HL-60 (cell line): Measurements from ENCODE around the gene HAPLN2.

Experiments used
- DNase-seq, 2 experiments: peaks; one replicate each; pipeline ENCODE4 v3.0.0-alpha.2; 2010 to 2020; ENCODE audit warnings: low read depth in 1 of 2, low spot score in 1 of 2
- H3K27ac ChIP-seq: fragments of 250-450 bp; sonication (Bioruptor Pico); replicated peaks from 2 replicates; pipeline ENCODE4 v1.5.1; 2020; ENCODE audit warnings: mild to moderate bottlenecking, moderate library complexity
- H3K27me3 ChIP-seq: fragments of 250-450 bp; sonication (Bioruptor Pico); 2 replicates; pipeline ENCODE4 v1.5.1; 2021; ENCODE audit warnings: mild to moderate bottlenecking, moderate library complexity; ENCODE audit not compliant: insufficient read depth, poor library complexity, severe bottlenecking
- H3K4me3 ChIP-seq: replicated peaks from 2 replicates; pipeline ENCODE4 v1.5.1; 2011; ENCODE audit warnings: mild to moderate bottlenecking, control low read depth, low read length; ENCODE audit not compliant: insufficient read depth
- CTCF ChIP-seq: IDR thresholded peaks from one replicate; pipeline ENCODE4 v1.5.1; 2011; ENCODE audit warnings: low read length, control low read depth, inconsistent platforms; ENCODE audit not compliant: insufficient read depth
- GABPA ChIP-seq: IDR thresholded peaks from 2 replicates; pipeline ENCODE4 v1.6.1; 2012; ENCODE audit warnings: low read depth
- POLR2AphosphoS5 ChIP-seq: IDR thresholded peaks from 2 replicates; pipeline ENCODE4 v1.6.1; 2012; ENCODE audit warnings: low read depth
- REST ChIP-seq: IDR thresholded peaks from 2 replicates; pipeline ENCODE4 v1.6.1; 2012; ENCODE audit warnings: low read depth; ENCODE audit not compliant: insufficient replicate concordance
- SPI1 ChIP-seq: IDR thresholded peaks from 2 replicates; pipeline ENCODE4 v1.6.1; 2012; ENCODE audit warnings: low read depth, mild to moderate bottlenecking, borderline replicate concordance

The HAPLN2 gene

DNA sequence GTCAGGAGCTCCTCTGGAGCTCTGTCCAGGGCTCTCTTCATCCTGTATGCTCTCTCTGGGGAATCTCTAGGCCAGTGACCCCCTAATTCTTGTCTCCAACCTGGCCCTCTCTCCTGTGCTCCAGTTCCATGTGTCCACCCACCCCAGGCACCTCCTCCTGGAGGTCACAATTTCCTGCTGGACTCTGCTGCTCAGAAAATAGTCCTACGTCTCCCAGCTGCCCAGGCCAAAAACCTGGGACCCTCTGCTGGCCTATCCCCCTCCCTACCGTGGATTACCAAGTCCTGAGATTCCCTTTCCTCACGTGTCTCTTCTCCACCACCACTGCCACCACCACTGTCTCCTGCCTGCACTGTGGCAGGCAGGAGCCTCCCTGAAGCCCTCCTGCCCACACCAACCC, 46.3 kb downstream of the HAPLN2 start:
- TF ChIP-seq REST (no peak), GABPA (no peak), SPI1 (no peak)
- H3K27ac ChIP-seq = no peak overlapping the region
- DNase-seq = no peak
- no peak overlapping the region for H3K4me3 ChIP-seq
- H3K27me3 ChIP-seq = peaks cover 8% of the 10 kb centered on the region

GRCh38 chr1:156666862-156667609, 47.8 kb downstream of the HAPLN2 start:
- TF ChIP-seq SPI1 = no peak
- no peak for TF ChIP-seq REST
- TF ChIP-seq POLR2AphosphoS5 = no peak
- TF ChIP-seq GABPA = no peak
- no peak for TF ChIP-seq CTCF
- no peak overlapping the region for H3K4me3 ChIP-seq
- no peak overlapping the region for H3K27ac ChIP-seq
- DNase-seq = no peak
- H3K27me3 ChIP-seq = peaks cover 14% of the 10 kb centered on the region

DNA sequence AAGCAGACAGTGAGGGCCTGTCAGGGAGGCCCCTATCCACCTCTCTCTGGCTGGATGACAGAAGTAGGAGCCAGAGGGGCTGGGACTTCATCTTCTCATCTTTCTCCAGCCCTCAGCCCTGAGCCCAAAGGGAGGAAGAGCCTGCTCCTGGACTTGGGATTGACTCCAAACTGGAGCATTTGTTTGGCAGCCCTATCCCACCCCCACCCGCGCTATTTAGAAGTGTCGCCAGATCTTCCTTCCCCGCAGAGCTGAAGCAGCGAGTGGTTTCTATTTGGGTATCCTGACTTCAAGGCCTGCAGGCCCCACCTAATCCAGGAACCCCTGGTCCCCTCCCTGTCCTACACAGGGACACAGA, 48.4 kb downstream of the HAPLN2 start:
- no peak for DNase-seq
- Histone ChIP-seq H3K27me3 (peaks cover 19% of the 10 kb centered on the region), H3K4me3 (no peak overlapping the region), H3K27ac (no peak overlapping the region)
- no peak for TF ChIP-seq SPI1
- no peak for TF ChIP-seq REST
- TF ChIP-seq GABPA = no peak
- TF ChIP-seq POLR2AphosphoS5 = no peak
- no peak for TF ChIP-seq CTCF
